GM13976 (cell line): ENCODE measurements around the gene TRIM71.

Experiments
- DNase-seq: peaks from one replicate; pipeline ENCODE4 v3.0.0; 2012; ENCODE audit warnings: low spot score
- in situ Hi-C: fragments of 300-500 bp; cut with MboI; formaldehyde crosslinking; loops from one replicate; pipeline ENCODE4 v1.12.0; 2022; ENCODE audit warnings: low sequenced_read_pairs, mixed read lengths, inconsistent platforms; ENCODE audit not compliant: unreplicated experiment
- TF ChIP-seq, protein P1 (sequence below): IDR thresholded peaks from 2 replicates; pipeline ENCODE4 v1.5.1; 2012; ENCODE audit warnings: borderline replicate concordance, mild to moderate bottlenecking; ENCODE audit not compliant: insufficient read depth; ENCODE audit errors: extremely low read depth, missing control alignments, control extremely low read depth

The TRIM71 gene

DNA sequence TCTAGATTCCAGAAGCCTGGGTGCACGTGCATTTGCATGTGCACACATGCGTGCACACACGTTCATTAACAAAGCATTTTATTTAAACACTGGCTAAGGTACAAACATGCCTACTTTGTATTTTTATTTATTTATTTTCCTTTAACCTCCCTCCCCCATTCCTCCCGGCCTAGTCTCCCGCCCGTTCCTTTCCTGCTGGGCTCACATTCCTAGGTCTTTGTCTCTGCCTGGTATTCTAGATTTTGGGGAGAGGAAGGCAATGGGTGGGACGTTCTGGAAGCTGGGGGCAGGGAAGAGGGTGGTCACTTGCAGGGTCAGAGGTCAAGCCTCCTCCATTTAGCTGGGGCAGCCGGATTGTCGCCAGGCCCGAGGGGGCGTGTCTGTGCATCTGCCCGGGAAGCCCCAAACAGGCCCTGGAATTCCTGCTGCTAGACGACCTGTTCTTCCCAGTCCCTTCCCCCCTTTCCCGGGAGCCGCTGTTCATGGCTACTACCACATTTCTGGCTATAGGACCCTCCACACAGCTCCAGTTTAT is 51.8 kb downstream of the TRIM71 start:
- in situ Hi-C loops = no loop called here
- TF ChIP-seq, protein P1, sequence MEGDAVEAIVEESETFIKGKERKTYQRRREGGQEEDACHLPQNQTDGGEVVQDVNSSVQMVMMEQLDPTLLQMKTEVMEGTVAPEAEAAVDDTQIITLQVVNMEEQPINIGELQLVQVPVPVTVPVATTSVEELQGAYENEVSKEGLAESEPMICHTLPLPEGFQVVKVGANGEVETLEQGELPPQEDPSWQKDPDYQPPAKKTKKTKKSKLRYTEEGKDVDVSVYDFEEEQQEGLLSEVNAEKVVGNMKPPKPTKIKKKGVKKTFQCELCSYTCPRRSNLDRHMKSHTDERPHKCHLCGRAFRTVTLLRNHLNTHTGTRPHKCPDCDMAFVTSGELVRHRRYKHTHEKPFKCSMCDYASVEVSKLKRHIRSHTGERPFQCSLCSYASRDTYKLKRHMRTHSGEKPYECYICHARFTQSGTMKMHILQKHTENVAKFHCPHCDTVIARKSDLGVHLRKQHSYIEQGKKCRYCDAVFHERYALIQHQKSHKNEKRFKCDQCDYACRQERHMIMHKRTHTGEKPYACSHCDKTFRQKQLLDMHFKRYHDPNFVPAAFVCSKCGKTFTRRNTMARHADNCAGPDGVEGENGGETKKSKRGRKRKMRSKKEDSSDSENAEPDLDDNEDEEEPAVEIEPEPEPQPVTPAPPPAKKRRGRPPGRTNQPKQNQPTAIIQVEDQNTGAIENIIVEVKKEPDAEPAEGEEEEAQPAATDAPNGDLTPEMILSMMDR = no peak
- DNase-seq = no peak

DNA sequence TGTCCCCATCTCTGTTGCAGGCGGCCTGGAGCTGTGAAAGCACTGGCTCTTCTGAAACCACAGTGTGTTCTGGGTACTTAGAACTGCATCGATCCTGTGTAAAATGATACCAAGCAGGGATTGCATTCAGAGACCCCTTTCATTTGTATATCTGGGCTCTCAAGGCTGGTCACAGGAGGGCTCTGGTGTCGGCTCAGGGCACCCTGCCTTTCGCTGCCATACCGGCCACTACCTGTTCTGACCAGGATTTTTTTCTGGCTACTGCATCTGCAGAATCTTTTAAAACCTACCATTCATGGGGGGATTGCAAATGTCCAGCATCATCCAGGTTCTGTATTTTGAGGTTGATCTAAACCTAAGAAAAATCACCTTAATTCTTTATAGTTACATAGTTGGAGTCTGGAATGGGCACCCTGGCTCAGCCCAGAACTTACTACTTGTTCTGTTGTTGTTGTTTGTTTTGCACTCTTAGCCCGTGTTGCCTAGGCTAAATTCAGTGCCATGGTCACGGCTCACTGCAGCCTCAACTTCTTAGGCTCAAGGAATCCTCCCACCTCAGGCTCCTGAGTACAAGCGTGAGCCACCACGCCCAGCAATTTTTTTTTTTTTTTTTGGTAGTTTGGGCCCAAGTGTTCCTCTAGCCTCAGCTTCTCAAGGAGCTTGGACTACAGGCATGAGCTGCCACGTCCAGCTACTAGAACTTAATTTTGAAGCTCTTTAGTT is 52.7 kb downstream of the TRIM71 start:
- in situ Hi-C loops = no loop called here
- TF ChIP-seq, protein P1 = no peak
- DNase-seq = no peak

DNA sequence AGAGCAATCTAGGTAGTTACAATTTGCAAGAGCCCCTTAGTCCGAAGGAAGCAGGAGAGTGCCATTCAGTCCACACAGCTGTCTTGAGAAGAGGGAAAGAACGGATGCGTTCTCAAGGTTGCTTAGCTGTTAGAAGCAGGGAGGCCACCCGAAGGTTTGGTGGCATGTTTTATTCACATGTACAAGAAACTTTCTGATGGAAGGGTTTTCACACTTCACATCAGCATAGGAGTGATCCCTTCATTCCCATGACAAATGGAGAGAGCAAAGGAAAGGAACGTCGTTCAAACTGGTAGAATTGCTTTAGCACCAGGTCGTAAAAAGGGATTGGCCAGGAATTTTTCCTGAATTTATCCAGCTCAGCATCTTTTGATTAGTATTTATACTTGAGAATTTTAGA is 53.5 kb downstream of the TRIM71 start:
- in situ Hi-C loops = no loop called here
- TF ChIP-seq, protein P1 = no peak

DNA sequence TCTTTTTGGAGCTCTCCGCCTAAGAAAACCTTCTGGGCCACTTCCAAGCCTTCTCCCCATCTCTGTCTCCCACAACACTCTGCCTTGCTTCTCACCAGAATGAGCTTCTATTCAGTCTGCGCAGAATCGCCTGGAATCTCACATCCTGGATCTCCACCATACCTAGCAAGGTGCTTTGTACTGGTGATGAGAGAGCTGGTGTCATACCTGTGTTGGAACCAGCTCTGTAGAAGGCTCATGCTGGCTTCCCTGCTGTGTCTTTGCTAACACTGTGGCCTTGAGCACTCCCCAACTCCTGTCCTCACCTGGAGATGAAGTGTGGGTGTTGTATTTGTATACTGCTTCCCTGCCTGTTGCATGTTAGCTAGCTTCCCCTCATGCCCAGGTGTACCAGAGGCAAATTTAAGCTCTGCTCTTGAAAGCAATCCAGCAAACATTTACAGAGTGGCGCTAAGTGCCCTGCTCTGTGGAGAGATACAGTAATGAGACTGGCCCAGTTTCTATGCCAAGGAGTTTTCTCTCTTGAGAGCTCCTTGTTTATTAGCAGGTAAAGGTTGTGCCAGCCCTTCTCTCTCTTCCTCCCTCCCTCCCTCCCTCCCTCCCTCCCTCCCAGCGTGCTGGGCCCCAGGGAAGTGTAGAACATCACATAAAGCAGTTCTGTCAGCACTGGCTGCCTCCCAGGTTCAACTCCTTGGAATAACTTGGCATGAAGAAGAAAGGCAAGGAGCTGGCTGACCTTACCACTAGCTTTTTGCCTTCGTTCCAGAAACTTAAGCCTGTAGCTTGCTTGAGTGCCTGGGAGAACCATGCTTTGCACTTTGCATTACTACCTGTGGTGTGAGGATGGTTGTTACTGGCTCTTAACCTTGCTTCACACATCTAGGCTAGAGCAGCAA is 54.9 kb downstream of the TRIM71 start:
- DNase-seq = no peak
- in situ Hi-C loops = no loop called here
- TF ChIP-seq, protein P1 = no peak

More for the DNA sequence above, 53.5 kb downstream of the TRIM71 start:
- DNase-seq = no peak

DNA sequence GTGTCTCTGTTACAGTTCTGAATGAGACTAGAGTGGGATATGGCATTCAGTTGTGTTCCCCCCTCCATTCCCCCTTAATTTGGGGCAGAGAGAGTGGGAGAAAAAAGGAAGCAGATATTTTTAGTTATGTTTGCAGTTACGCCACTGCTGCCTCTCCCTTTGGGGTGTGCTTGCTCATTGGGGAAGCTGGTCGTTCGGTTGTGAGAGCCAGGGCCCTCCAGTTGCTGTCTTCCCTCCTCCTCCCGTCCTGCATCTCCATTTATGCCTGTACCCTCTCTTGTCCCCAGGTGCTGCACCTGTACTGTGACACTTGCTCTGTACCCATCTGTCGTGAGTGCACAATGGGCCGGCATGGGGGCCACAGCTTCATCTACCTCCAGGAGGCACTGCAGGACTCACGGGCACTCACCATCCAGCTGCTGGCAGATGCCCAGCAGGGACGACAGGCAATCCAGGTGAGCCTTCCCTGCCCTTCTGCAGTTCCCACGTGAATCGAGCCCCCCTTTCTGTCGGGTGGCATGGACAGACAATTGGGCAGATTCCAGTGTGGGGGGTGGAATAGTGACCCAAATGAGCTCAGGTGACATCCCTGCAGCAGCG is 55.8 kb downstream of the TRIM71 start:
- TF ChIP-seq, protein P1 = no peak
- in situ Hi-C loops = no loop called here
- no peak for DNase-seq

DNA sequence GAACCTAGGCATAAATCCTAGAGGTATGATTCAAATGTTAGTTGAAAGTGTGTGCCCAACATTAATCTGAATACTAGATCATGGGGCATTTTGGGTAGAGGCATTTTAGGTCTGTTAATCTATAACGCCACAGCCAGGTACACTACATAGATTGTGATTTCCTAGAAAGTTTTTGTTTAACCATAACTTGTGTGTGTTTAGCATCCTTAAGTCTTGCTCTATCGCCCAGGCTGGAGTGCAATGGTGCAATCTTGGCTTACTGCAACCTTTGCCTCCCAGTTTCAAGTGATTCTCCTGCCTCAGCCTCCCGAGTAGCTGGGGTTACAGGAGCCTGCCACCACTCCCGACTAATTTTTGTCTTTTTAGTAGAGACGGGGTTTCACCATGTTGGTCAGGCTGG is 59.1 kb downstream of the TRIM71 start:
- no peak for DNase-seq
- in situ Hi-C loops = no loop called here
- TF ChIP-seq, protein P1 = no peak
